CD14-positive monocyte (primary cell): ENCODE data around the gene TOB2. TPM values are rescaled to one million over a fixed set of nuclear protein-coding genes. Genes with fewer than 3 reads are reported as not detected.
A peak's percentile ranks its signal among the peaks of the same experiment; 100 is the strongest.

ENCODE experiments used
- DNase-seq, 3 donors: peaks; one replicate each; pipeline ENCODE4 v3.0.0-alpha.2; 2011 to 2022
- H2AFZ ChIP-seq: 2 replicates; pipeline ENCODE4 v1.6.0; 2012; ENCODE audit warnings: mild to moderate bottlenecking, low read depth, low read length, inconsistent platforms; ENCODE audit not compliant: insufficient read depth, poor library complexity, severe bottlenecking
- H3K27ac ChIP-seq, 2 donors: 1 replicate in 1 of 2; 2 replicates in 1 of 2; pipeline ENCODE4 v1.5.1; 2012 to 2013; ENCODE audit warnings: low read length in 2 of 2, control low read depth in 1 of 2, inconsistent platforms in 1 of 2, low read depth in 1 of 2, mild to moderate bottlenecking in 1 of 2
- H3K27me3 ChIP-seq, 2 donors: one replicate each; pipeline versions ENCODE4 v1.6.0 to v1.6.1; 2011 to 2013; ENCODE audit warnings: low read length in 2 of 2; ENCODE audit not compliant: control insufficient read depth in 2 of 2, insufficient read depth in 2 of 2
- H3K36me3 ChIP-seq, 2 donors: replicated peaks in 1 of 2; 1 replicate in 1 of 2; 2 replicates in 1 of 2; pipeline versions ENCODE4 v1.5.1 to v1.6.1; 2012 to 2013; ENCODE audit warnings: low read length in 2 of 2, control low read depth in 1 of 2, inconsistent platforms in 1 of 2, mild to moderate bottlenecking in 1 of 2; ENCODE audit not compliant: insufficient read depth in 2 of 2, control insufficient read depth in 1 of 2
- H3K4me1 ChIP-seq, 2 donors: 1 replicate in 1 of 2; 2 replicates in 1 of 2; pipeline versions ENCODE4 v1.5.1 to v1.6.1; 2012 to 2013; ENCODE audit warnings: low read length in 2 of 2, control low read depth in 1 of 2, inconsistent platforms in 1 of 2, mild to moderate bottlenecking in 1 of 2, moderate library complexity in 1 of 2; ENCODE audit not compliant: insufficient read depth in 2 of 2, control insufficient read depth in 1 of 2
- H3K4me2 ChIP-seq: replicated peaks from 2 replicates; pipeline ENCODE3; 2012; ENCODE audit warnings: low read length, moderate library complexity, mild to moderate bottlenecking; ENCODE audit not compliant: poor library complexity, severe bottlenecking; ENCODE audit errors: extremely low read depth
- H3K4me3 ChIP-seq, 3 experiments: fragments of 200-600 bp in 1 of 3; sonication (generic) in 1 of 3; replicated peaks in 1 of 3; 1 replicate in 2 of 3; 2 replicates in 1 of 3; pipeline ENCODE4 v1.5.1; 2011 to 2013; ENCODE audit warnings: low read length in 3 of 3, mild to moderate bottlenecking in 3 of 3, control low read depth in 2 of 3, low read depth in 2 of 3, inconsistent platforms in 1 of 3, moderate library complexity in 1 of 3
- H3K79me2 ChIP-seq: 2 replicates; pipeline ENCODE4 v1.6.0; 2012; ENCODE audit warnings: mild to moderate bottlenecking, control low read depth, inconsistent platforms, low read length, moderate library complexity; ENCODE audit not compliant: insufficient read depth
- H3K9ac ChIP-seq: 2 replicates; pipeline ENCODE4 v1.6.0; 2017; ENCODE audit warnings: low read length, mild to moderate bottlenecking; ENCODE audit not compliant: insufficient read depth, poor library complexity, severe bottlenecking
- H3K9me3 ChIP-seq, 2 donors: replicated peaks in 1 of 2; 1 replicate in 1 of 2; 2 replicates in 1 of 2; pipeline versions ENCODE4 v1.5.1 to v1.6.1; 2012 to 2013; ENCODE audit warnings: low read length in 2 of 2, control low read depth in 1 of 2; ENCODE audit not compliant: control insufficient read depth in 1 of 2, insufficient read depth in 1 of 2
- H4K20me1 ChIP-seq: 2 replicates; pipeline ENCODE4 v1.6.0; 2012; ENCODE audit warnings: mild to moderate bottlenecking, low read length, control low read depth, moderate library complexity; ENCODE audit not compliant: insufficient read depth
- H3K27ac Mint-ChIP-seq, 7 donors: one replicate each; pipeline ENCODE4 v1.8.0; 2020; ENCODE audit warnings: mild to moderate bottlenecking in 7 of 7, mixed read lengths in 7 of 7, moderate library complexity in 6 of 7, inconsistent platforms in 2 of 7
- H3K27me3 Mint-ChIP-seq, 3 donors: one replicate each; pipeline ENCODE4 v1.8.0; 2021 to 2022; ENCODE audit warnings: low read depth in 3 of 3, mild to moderate bottlenecking in 3 of 3, mixed read lengths in 3 of 3, moderate library complexity in 3 of 3, inconsistent platforms in 1 of 3
- H3K36me3 Mint-ChIP-seq, 2 donors: one replicate each; pipeline ENCODE4 v1.8.0; 2020; ENCODE audit warnings: mixed read lengths in 2 of 2, inconsistent platforms in 1 of 2, mild to moderate bottlenecking in 1 of 2
- H3K4me1 Mint-ChIP-seq: one replicate; pipeline ENCODE4 v1.8.0; 2020; ENCODE audit warnings: mild to moderate bottlenecking, mixed read lengths
- H3K4me3 Mint-ChIP-seq, 2 donors: one replicate each; pipeline ENCODE4 v1.8.0; 2020; ENCODE audit warnings: mild to moderate bottlenecking in 2 of 2, mixed read lengths in 2 of 2, moderate library complexity in 1 of 2
- H3K9me3 Mint-ChIP-seq, 7 donors: one replicate each; pipeline ENCODE4 v1.8.0; 2020 to 2022; ENCODE audit warnings: mixed read lengths in 7 of 7, mild to moderate bottlenecking in 6 of 7, moderate library complexity in 6 of 7, inconsistent platforms in 2 of 7
- CTCF ChIP-seq: fragments of 200-600 bp; IDR thresholded peaks from one replicate; pipeline ENCODE4 v1.8.0; 2022; ENCODE audit warnings: antibody characterized with exemption, mild to moderate bottlenecking
- WGBS: methylation state at CpG from one replicate; pipeline ENCODE4 v1.1.5; 2013; ENCODE audit warnings: missing lambda C conversion rate; ENCODE audit not compliant: insufficient coverage; 5-methylcytosine and 5-hydroxymethylcytosine counted together
- intact Hi-C, 2 donors: fragments of 100-400 bp; cut with micrococcal nuclease; formaldehyde crosslinking; loops; one replicate each; pipeline versions ENCODE4 v1.15.0 to v1.15.1; 2023
- polyA plus RNA-seq, 3 donors: library from polyadenylated mRNA; depleted of rRNA in 1 of 3; unstranded in 2 of 3; stranded (reverse) in 1 of 3; fragments of 300-500 nt in 2 of 3; fragments of >200 nt in 1 of 3; fragmentation: Illumina TruSeq in 2 of 3; gene quantifications; 1 replicate in 2 of 3; 2 replicates in 1 of 3; pipeline ENCODE4 v1.2.3, GENCODE V29; 2012 to 2021

Gene TOB2
- polyA plus RNA-seq, 3 donors: 7.0 to 40.4 (median 11.5) TPM

- Histone ChIP-seq H3K9ac (no peak overlapping the region), H3K4me3 (no peak overlapping the region), H2AFZ (no peak overlapping the region), H3K4me2 (no peak overlapping the region), H3K79me2 (peaks cover 96% of the 10 kb centered on the region), H3K9me3 (no peaks in the 10 kb centered on the region), H4K20me1 (peaks cover 94% of the 10 kb centered on the region), H3K27me3 (no peaks in the 10 kb centered on the region), H3K27ac (peak overlapping the region in 1 of 2 donors; percentile 53), H3K36me3 (peaks cover 6 to 40% of the 10 kb centered on the region in 2 donors), H3K4me1 (peaks cover 7 to 10% of the 10 kb centered on the region in 2 donors)
- intact Hi-C loops: no loop called here
- H3K9me3 Mint-ChIP-seq: no peaks in the 10 kb centered on the region
- H3K27ac Mint-ChIP-seq: peak overlapping the region in 3 of 7 donors; percentile 13 to 33 (median 26)
- TF ChIP-seq CTCF: no peak
- H3K36me3 Mint-ChIP-seq: peaks cover 17 to 39% of the 10 kb centered on the region in 2 donors
- peaks cover 36% of the 10 kb centered on the region for H3K4me1 Mint-ChIP-seq
- no peaks in the 10 kb centered on the region for H3K27me3 Mint-ChIP-seq
- WGBS: 100% methylated on average over 1 of the region's 5 CpGs
- no peak overlapping the region for H3K4me3 Mint-ChIP-seq
- DNase-seq: no peak
Measured at GRCh38 chr22:41481925-41482318, 35.3 kb upstream of the TOB2 start.

DNA sequence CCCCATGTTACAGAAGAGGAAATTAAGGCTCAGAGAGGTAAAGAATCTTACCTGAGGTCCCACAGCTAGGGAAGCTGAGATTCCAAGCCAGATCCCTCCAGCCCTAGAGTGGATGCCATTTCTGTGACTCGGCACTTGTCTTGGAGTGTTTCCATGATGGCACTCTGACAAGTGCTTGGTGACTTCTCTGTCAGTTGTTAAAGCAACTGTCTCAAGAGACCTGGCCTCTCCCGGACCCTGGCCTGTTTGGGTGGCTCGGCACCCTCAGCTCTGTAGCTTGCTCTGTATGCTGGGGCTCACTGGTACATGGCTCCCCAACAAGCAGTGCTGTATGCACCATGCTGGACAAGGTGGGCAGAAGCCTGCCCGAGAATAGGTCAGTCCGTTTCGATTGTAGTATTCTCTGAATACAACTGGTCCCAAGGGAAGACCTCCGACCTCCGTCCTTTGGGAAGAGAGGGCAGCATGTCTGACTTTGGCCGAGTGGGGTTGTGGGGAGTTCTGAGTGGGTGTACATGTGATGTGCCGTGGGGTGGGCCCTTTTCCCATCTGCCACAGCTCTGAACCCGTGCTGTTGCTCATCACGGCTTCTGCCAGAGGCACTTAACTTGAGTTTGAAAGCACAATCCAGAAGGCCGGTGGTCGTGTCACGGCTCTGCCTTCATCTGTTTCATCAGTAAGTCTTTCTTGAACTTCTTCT, 34.7 kb upstream of the TOB2 start:
- DNase-seq: no peak
- Histone ChIP-seq H3K4me1 (peaks cover 7 to 10% of the 10 kb centered on the region in 2 donors), H4K20me1 (peaks cover 94% of the 10 kb centered on the region), H3K27ac (peak overlapping the region in 1 of 2 donors; percentile 53), H3K4me3 (no peak overlapping the region), H3K9me3 (no peaks in the 10 kb centered on the region), H3K9ac (no peak overlapping the region), H3K4me2 (no peak overlapping the region), H3K27me3 (no peaks in the 10 kb centered on the region), H2AFZ (no peak overlapping the region), H3K79me2 (peaks cover 97% of the 10 kb centered on the region), H3K36me3 (peaks cover 6 to 38% of the 10 kb centered on the region in 2 donors)
- Mint-ChIP-seq H3K27me3 (no peaks in the 10 kb centered on the region), H3K4me1 (peaks cover 36% of the 10 kb centered on the region), H3K4me3 (no peak overlapping the region), H3K27ac (peak overlapping the region in 2 of 7 donors; percentile 26 to 68), H3K36me3 (peaks cover 14 to 37% of the 10 kb centered on the region in 2 donors), H3K9me3 (no peaks in the 10 kb centered on the region)
- 94% methylated on average over 12 of the region's 15 CpGs for WGBS
- TF ChIP-seq CTCF: no peak
- intact Hi-C loops: no loop called here
